DND-41 (cell line): ENCODE measurements around the gene SALL1.

Experiments used
- CTCF ChIP-seq: IDR thresholded peaks from 2 replicates; pipeline ENCODE4 v1.5.1; 2012; ENCODE audit warnings: borderline replicate concordance, low read length, moderate library complexity, mild to moderate bottlenecking; ENCODE audit not compliant: poor library complexity, severe bottlenecking; ENCODE audit errors: extremely low read depth
- EZH2 ChIP-seq: IDR thresholded peaks from 3 replicates; pipeline ENCODE4 v1.6.1; 2012; ENCODE audit warnings: borderline replicate concordance, low read depth, mild to moderate bottlenecking, moderate library complexity, low read length, inconsistent platforms; ENCODE audit not compliant: severe bottlenecking

- no peak for TF ChIP-seq EZH2
- no peak for TF ChIP-seq CTCF
Measured at GRCh38 chr16:51095890-51096626, 55.0 kb downstream of the SALL1 start.
